Measurements from ENCODE around the gene AMOTL1. TPM values are rescaled to one million over a fixed set of nuclear protein-coding genes. Genes with fewer than 3 reads are reported as not detected.

The AMOTL1 gene
- total and polyA plus RNA-seq, 7 donors: 0.69 to 161 (median 96.3) TPM

DNA sequence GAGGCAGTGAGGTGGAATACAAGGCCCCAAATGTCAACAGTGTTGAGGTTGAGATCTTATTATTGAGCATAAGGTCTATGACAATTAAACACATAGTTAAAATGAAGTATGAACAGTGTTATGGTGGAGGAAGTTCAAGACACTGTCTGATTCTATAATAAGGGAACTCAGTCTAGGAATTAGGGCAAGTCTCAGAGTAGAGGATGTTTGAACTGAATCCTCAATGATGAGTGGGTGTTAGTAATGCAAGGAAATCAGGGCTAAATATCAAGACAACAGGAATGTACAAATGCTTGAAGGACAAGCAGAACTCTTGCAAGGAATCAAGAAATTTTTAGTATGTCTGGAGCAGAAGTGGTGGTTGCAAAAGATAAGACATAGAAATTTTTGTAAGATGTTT lies 152.2 kb downstream of the AMOTL1 start:
- TF ChIP-seq, protein P1, sequence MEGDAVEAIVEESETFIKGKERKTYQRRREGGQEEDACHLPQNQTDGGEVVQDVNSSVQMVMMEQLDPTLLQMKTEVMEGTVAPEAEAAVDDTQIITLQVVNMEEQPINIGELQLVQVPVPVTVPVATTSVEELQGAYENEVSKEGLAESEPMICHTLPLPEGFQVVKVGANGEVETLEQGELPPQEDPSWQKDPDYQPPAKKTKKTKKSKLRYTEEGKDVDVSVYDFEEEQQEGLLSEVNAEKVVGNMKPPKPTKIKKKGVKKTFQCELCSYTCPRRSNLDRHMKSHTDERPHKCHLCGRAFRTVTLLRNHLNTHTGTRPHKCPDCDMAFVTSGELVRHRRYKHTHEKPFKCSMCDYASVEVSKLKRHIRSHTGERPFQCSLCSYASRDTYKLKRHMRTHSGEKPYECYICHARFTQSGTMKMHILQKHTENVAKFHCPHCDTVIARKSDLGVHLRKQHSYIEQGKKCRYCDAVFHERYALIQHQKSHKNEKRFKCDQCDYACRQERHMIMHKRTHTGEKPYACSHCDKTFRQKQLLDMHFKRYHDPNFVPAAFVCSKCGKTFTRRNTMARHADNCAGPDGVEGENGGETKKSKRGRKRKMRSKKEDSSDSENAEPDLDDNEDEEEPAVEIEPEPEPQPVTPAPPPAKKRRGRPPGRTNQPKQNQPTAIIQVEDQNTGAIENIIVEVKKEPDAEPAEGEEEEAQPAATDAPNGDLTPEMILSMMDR (IDR thresholded peaks at IDR 0.05): no peak
- TF ChIP-seq POLR2AphosphoS5 (IDR thresholded peaks at IDR 0.05): no peak
- no peak for TF ChIP-seq EP300 (IDR thresholded peaks at IDR 0.05)
- TF ChIP-seq POLR2A (IDR thresholded peaks at IDR 0.05): no peak
- Histone ChIP-seq H3K4me1 (no peaks in the 10 kb centered on the region), H3K9me3 (no peaks in the 10 kb centered on the region), H3K36me3 (no peaks in the 10 kb centered on the region), H3K4me3 (no peak overlapping the region), H3K27ac (no peak overlapping the region), H3K27me3 (no peaks in the 10 kb centered on the region)
- intact Hi-C loops (cut with DNase I): no loop called here
- DNase-seq: no peak

DNA sequence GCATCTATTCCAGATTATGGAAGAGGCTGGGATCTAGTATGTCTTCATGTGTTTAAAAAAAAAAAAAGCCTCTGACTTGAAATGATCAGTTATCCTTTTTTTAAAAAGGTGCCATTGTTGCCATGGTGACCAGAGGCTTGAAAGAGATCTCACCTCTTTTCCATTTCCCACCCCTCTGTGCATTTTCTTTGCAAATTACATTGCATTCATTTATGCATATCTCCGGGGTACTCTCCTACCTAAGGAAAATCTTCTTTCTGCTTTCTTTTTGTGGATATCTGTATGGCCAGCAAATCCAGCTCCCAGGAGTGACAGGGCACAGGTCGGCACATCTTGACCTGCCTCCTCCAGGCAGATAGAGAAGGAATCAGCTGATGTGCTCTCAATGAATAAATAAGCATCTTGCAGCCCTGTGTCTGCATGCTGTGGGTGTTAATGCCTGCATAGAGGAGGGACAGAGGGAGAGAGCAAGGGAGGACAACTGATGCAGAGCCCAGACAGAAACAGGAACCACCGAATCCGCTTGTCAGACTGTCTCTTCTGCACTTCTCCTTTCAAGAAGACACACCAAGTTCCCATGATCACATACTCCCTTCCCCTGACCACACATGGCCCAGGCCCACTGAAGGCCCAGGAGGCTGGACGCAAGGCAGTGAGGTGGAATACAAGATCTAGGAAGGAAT lies 154.3 kb downstream of the AMOTL1 start:
- no peak overlapping the region for H3K27ac ChIP-seq
- no peak overlapping the region for H3K4me3 ChIP-seq
- H3K36me3 ChIP-seq: no peaks in the 10 kb centered on the region
- TF ChIP-seq EP300 (IDR thresholded peaks at IDR 0.05): no peak
- TF ChIP-seq, protein P1 (IDR thresholded peaks at IDR 0.05): no peak
- no peak for TF ChIP-seq POLR2AphosphoS5 (IDR thresholded peaks at IDR 0.05)
- no peak for TF ChIP-seq POLR2A (IDR thresholded peaks at IDR 0.05)
- no peaks in the 10 kb centered on the region for H3K27me3 ChIP-seq
- peaks cover 0 to 15% (median 14%) of the 10 kb centered on the region in 4 donors for H3K4me1 ChIP-seq
- WGBS, 2 donors: 65 to 72% methylated on average over 5 of the region's 5 CpGs
- intact Hi-C loops (cut with DNase I): no loop called here
- no peaks in the 10 kb centered on the region for H3K9me3 ChIP-seq
- DNase-seq: no peak

DNA sequence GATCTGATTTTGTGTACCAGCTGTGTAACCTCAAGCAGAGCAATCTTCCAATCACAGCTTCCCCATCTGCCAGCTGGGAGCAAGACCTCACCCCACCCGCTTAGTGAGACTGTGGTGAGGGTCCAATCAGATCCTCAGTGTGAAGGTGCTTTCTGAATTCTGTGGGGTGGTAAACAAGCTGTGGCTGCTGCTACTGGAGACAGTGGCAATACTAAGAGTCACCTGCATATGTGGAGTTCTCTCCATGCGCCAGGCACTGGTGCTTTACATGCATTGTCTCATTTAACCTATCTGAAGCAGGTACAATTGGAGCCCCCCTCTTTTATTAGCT lies 154.8 kb downstream of the AMOTL1 start:
- Histone ChIP-seq H3K4me3 (no peak overlapping the region), H3K27me3 (no peaks in the 10 kb centered on the region), H3K36me3 (no peaks in the 10 kb centered on the region), H3K9me3 (no peaks in the 10 kb centered on the region), H3K27ac (no peak overlapping the region), H3K4me1 (peaks cover 0 to 20% (median 19%) of the 10 kb centered on the region in 4 donors)
- no peak for TF ChIP-seq POLR2AphosphoS5 (IDR thresholded peaks at IDR 0.05)
- TF ChIP-seq EP300 (IDR thresholded peaks at IDR 0.05): no peak
- TF ChIP-seq, protein P1 (IDR thresholded peaks at IDR 0.05): no peak
- no peak for TF ChIP-seq POLR2A (IDR thresholded peaks at IDR 0.05)
- DNase-seq: no peak
- WGBS, 2 donors: 89 to 91% methylated on average over 2 of the region's 2 CpGs
- intact Hi-C loops (cut with DNase I): no loop called here

DNA sequence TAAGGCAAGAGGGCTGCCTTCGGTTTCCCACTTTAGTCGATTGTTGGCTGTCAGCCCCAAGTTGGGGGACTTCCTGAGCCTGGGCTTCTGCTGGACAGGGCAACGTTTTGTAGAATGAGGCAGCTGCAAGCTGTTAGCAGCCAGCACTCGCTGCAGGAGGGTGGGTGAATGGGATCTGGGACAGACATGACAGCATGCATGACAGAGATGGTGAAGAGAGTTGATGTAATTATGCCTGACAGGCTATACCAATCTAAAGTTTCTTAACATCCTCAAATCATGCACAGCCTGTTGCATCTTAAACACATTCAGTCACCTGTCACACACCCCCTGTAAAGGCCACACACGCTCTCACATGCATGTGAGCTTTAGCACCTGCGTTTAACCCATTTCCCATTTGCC lies 156.0 kb downstream of the AMOTL1 start:
- TF ChIP-seq POLR2AphosphoS5 (IDR thresholded peaks at IDR 0.05): no peak
- no peak for TF ChIP-seq POLR2A (IDR thresholded peaks at IDR 0.05)
- TF ChIP-seq, protein P1 (IDR thresholded peaks at IDR 0.05): no peak
- H3K4me1 ChIP-seq: peaks cover 0 to 28% (median 20%) of the 10 kb centered on the region in 4 donors
- DNase-seq: no peak
- H3K4me3 ChIP-seq: no peak overlapping the region
- no peak overlapping the region for H3K27ac ChIP-seq
- WGBS, 2 donors: 55 to 73% methylated on average over 6 of the region's 6 CpGs
- intact Hi-C loops (cut with DNase I): no loop called here
- H3K36me3 ChIP-seq: no peaks in the 10 kb centered on the region
- H3K9me3 ChIP-seq: no peaks in the 10 kb centered on the region
- no peaks in the 10 kb centered on the region for H3K27me3 ChIP-seq

DNA sequence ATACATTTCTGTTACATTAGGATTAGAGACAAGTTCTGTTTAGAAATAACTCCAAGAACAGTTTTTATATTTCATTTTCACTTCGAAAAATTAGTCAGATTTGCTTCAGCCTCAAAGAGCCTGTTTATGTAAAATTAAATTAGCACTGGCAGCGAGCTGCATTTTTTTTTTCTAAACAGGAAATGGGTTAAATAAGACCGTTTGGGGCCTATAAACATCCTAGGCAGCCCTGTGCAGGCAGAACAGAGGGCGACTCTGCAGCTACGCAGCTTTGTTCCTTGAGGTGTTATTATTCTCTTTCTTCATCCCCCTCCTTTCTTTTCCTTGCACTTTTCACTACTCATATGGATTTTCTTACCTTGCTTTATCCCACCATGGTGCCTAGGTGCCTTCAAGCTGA lies 156.5 kb downstream of the AMOTL1 start:
- Histone ChIP-seq H3K4me1 (peaks cover 0 to 28% (median 20%) of the 10 kb centered on the region in 4 donors), H3K27ac (peak overlapping the region in 2 of 4 donors; percentile 1 to 34)
- 31 to 50% methylated on average over 5 of the region's 5 CpGs for WGBS, 2 donors

More for the DNA sequence above, 156.5 kb downstream of the AMOTL1 start:
- H3K36me3 ChIP-seq: no peaks in the 10 kb centered on the region
- no peaks in the 10 kb centered on the region for H3K27me3 ChIP-seq
- intact Hi-C loops (cut with DNase I): no loop called here
- DNase-seq: no peak
- TF ChIP-seq, protein P1 (IDR thresholded peaks at IDR 0.05): no peak
- TF ChIP-seq POLR2A (IDR thresholded peaks at IDR 0.05) (no peak), EP300 (IDR thresholded peaks at IDR 0.05) (no peak), POLR2AphosphoS5 (IDR thresholded peaks at IDR 0.05) (no peak)
- no peak overlapping the region for H3K4me3 ChIP-seq
- no peaks in the 10 kb centered on the region for H3K9me3 ChIP-seq

Measured in sigmoid colon (tissue), 7 donors.